ENCODE results near the gene ADGRF5. TPM values are rescaled to one million over a fixed set of nuclear protein-coding genes. Genes with fewer than 3 reads are reported as not detected.
"Not testable (repeated sequence)": the region's sequence is repeated elsewhere in the genome, so short reads cannot be mapped to it uniquely, and the experiment has no call there.

The ADGRF5 gene
- total RNA-seq, 1 experiment from 2014 or later: 0.34 TPM

DNA sequence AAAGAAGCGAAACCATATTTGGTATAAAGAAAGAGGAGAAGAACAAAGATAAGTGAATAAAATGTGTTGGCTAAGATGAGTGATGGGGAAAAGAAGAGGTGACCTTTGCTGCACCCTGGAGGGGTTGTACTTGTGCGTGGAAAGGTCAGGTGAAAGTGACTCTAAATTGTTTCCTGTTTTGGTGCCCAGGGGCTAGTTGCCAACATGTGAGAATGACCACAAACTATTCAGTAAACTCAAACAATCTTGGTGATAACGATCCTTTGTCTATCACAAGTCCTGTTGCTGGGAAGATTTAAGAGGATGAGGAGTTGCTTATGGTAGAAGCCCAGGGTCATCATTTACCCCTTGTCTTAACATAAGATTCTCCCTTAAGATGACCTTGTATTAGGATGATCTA lies 57.9 kb downstream of the ADGRF5 start:
- DNase-seq (ENCODE audit: low spot score): no peak
- TF ChIP-seq EZH2 (IDR thresholded peaks at IDR 0.05; ENCODE audit: borderline replicate concordance, low read depth, low read length, poor library complexity, severe bottlenecking): no peak
- TF ChIP-seq, protein P1, sequence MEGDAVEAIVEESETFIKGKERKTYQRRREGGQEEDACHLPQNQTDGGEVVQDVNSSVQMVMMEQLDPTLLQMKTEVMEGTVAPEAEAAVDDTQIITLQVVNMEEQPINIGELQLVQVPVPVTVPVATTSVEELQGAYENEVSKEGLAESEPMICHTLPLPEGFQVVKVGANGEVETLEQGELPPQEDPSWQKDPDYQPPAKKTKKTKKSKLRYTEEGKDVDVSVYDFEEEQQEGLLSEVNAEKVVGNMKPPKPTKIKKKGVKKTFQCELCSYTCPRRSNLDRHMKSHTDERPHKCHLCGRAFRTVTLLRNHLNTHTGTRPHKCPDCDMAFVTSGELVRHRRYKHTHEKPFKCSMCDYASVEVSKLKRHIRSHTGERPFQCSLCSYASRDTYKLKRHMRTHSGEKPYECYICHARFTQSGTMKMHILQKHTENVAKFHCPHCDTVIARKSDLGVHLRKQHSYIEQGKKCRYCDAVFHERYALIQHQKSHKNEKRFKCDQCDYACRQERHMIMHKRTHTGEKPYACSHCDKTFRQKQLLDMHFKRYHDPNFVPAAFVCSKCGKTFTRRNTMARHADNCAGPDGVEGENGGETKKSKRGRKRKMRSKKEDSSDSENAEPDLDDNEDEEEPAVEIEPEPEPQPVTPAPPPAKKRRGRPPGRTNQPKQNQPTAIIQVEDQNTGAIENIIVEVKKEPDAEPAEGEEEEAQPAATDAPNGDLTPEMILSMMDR (conservative IDR thresholded peaks at IDR 0.05; ENCODE audit: low read depth, low read length): no peak
- no peaks in the 10 kb centered on the region for H3K9me3 ChIP-seq (ENCODE audit: low read depth, low read length, poor library complexity, severe bottlenecking)
- intact Hi-C loops (cut with micrococcal nuclease; ENCODE audit: unreplicated experiment): no loop called here
- no TSS peak for BruUV-seq (replicated peaks)
- CTCF ChIA-PET: no interaction called here
- POLR2A ChIA-PET (ENCODE audit: low non-redundant PET): no interaction called here
- no peaks in the 10 kb centered on the region for H3K36me3 ChIP-seq (ENCODE audit: insufficient read depth, low read length, poor library complexity, severe bottlenecking)
- H3K27me3 ChIP-seq (replicated peaks; ENCODE audit: insufficient read depth, low read depth, low read length, poor library complexity): peaks cover 42% of the 10 kb centered on the region
- H3K4me1 ChIP-seq (ENCODE audit: insufficient read depth, low read length, poor library complexity, severe bottlenecking): no peaks in the 10 kb centered on the region
- no peak overlapping the region for H3K4me3 ChIP-seq (ENCODE audit: low read depth, low read length, poor library complexity, severe bottlenecking)
- H3K27ac ChIP-seq (ENCODE audit: low read depth, low read length, poor library complexity, severe bottlenecking): no peak overlapping the region

DNA sequence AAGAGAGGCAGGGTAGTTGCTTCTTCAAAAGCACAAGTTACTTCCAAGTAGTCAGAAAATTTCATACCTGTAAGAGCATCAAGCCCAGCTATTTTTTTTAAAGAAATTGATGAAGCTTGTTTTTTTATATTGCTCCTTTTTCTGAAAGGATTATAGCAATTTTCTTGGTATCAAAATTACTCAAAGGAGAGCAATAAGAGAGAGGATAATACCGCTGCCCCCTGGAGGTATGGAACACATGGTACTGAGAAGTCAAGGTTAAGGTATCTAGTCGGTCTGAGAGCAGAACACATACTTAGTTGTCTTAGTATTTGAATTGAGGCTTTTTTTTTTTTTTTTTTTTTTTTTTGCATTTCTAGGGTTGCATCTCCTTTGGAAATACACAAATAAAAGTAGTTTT lies 59.4 kb downstream of the ADGRF5 start:
- no peaks in the 10 kb centered on the region for H3K36me3 ChIP-seq (ENCODE audit: insufficient read depth, low read length, poor library complexity, severe bottlenecking)
- DNase-seq (ENCODE audit: low spot score): peak; percentile 15
- ChIA-PET CTCF (no interaction called here), POLR2A (ENCODE audit: low non-redundant PET) (no interaction called here)
- TF ChIP-seq, protein P1 (conservative IDR thresholded peaks at IDR 0.05; ENCODE audit: low read depth, low read length): peak; percentile 49
- TF ChIP-seq EZH2 (IDR thresholded peaks at IDR 0.05; ENCODE audit: borderline replicate concordance, low read depth, low read length, poor library complexity, severe bottlenecking): no peak
- no peak overlapping the region for H3K27ac ChIP-seq (ENCODE audit: low read depth, low read length, poor library complexity, severe bottlenecking)
- no TSS peak for BruUV-seq (replicated peaks)
- intact Hi-C loops (cut with micrococcal nuclease; ENCODE audit: unreplicated experiment): no loop called here
- no peaks in the 10 kb centered on the region for H3K9me3 ChIP-seq (ENCODE audit: low read depth, low read length, poor library complexity, severe bottlenecking)
- H3K4me1 ChIP-seq (ENCODE audit: insufficient read depth, low read length, poor library complexity, severe bottlenecking): no peaks in the 10 kb centered on the region
- H3K4me3 ChIP-seq (ENCODE audit: low read depth, low read length, poor library complexity, severe bottlenecking): no peak overlapping the region
- H3K27me3 ChIP-seq (replicated peaks; ENCODE audit: insufficient read depth, low read depth, low read length, poor library complexity): peaks cover 42% of the 10 kb centered on the region

DNA sequence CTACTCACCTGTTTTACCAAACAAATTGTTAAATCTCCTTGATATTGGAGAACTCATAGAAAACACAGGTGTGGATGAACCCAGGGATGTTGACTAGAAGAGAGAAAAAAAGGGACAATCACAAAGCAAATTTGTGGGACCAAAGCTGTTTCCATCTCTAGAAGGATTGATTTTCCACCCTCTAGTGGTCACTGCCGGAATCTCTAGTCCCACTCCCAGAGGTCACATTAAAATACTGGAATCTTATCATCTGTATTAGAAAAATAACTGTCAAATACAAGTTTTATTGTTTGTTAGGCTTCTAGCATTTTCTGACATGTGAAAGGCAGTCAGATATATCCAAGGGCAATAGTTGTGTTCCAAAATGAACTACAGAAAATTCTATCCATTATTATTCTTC lies 65.8 kb downstream of the ADGRF5 start:
- POLR2A ChIA-PET (ENCODE audit: low non-redundant PET); H3K4me1 ChIP-seq (ENCODE audit: insufficient read depth, low read length, poor library complexity, severe bottlenecking); CTCF ChIA-PET; H3K27ac ChIP-seq (ENCODE audit: low read depth, low read length, poor library complexity, severe bottlenecking); H3K27me3 ChIP-seq (replicated peaks; ENCODE audit: insufficient read depth, low read depth, low read length, poor library complexity); H3K4me3 ChIP-seq (ENCODE audit: low read depth, low read length, poor library complexity, severe bottlenecking); H3K9me3 ChIP-seq (ENCODE audit: low read depth, low read length, poor library complexity, severe bottlenecking); H3K36me3 ChIP-seq (ENCODE audit: insufficient read depth, low read length, poor library complexity, severe bottlenecking); BruUV-seq (replicated peaks); intact Hi-C loops (cut with micrococcal nuclease; ENCODE audit: unreplicated experiment): not testable (repeated sequence)
- TF ChIP-seq, protein P1 (conservative IDR thresholded peaks at IDR 0.05; ENCODE audit: low read depth, low read length): peak; percentile 63
- peak; percentile 37 for DNase-seq (ENCODE audit: low spot score)

DNA sequence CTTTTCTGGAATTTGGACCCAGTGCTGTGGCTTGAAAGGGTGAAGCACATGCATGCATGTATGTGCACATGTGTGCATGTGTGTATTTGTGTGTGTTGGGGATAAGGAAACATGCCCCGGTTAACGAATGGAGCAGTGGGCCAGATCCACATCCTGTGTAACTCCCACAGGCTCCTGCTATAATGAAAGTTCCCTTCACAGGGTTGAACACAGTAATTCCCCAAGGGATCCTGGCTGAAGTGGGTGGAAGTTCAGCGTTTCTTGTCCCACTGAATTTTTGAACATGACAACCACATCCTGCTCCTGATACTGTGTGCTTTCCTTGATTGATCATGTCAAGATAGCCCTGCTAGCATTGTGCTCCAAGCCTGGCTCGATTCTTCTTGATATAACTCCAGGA lies 70.2 kb downstream of the ADGRF5 start:
- CTCF ChIA-PET; intact Hi-C loops (cut with micrococcal nuclease; ENCODE audit: unreplicated experiment); BruUV-seq (replicated peaks): not testable (repeated sequence)

More for the DNA sequence above, 70.2 kb downstream of the ADGRF5 start:
- DNase-seq (ENCODE audit: low spot score); H3K9me3 ChIP-seq (ENCODE audit: low read depth, low read length, poor library complexity, severe bottlenecking); H3K27ac ChIP-seq (ENCODE audit: low read depth, low read length, poor library complexity, severe bottlenecking); POLR2A ChIA-PET (ENCODE audit: low non-redundant PET); H3K27me3 ChIP-seq (replicated peaks; ENCODE audit: insufficient read depth, low read depth, low read length, poor library complexity); H3K4me3 ChIP-seq (ENCODE audit: low read depth, low read length, poor library complexity, severe bottlenecking); H3K36me3 ChIP-seq (ENCODE audit: insufficient read depth, low read length, poor library complexity, severe bottlenecking); H3K4me1 ChIP-seq (ENCODE audit: insufficient read depth, low read length, poor library complexity, severe bottlenecking): not testable (repeated sequence)
